Measurements from ENCODE around the gene BBIP1. TPM values are rescaled to one million over a fixed set of nuclear protein-coding genes. Genes with fewer than 3 reads are reported as not detected.

BBIP1 gene
- total and polyA plus RNA-seq, 2 donors (not counting 3 experiments of a cell fraction or from before 2014, with no cell fraction given) = 9.9 to 32.8 TPM

GRCh38 chr10:110871298-110872084 lies 47.5 kb downstream of the BBIP1 start, which contains the start of gene PDCD4:
PDCD4 (plus strand) TSS chr10:110871928; CDS start chr10:110876028, 4,100 bp downstream.
- DNase-seq (ENCODE audit: low read depth, low spot score) (peak; percentile 99), FAIRE-seq (peak; percentile 85)
- H4K20me1 ChIP-seq (replicated peaks; ENCODE audit: control insufficient read depth, extremely low read depth, insufficient read depth, low read length) = no peaks in the 10 kb centered on the region
- H3K27me3 ChIP-seq (ENCODE audit: control insufficient read depth in 2 of 2, insufficient read depth in 2 of 2, low read length in 2 of 2) = peaks cover 5 to 7% of the 10 kb centered on the region in 2 experiments
- peak within 1 kb of the TSS; percentile 81 for H3K9ac ChIP-seq (replicated peaks; ENCODE audit: extremely low read depth, insufficient read depth, low read length)
- peak within 1 kb of the TSS; percentile 99 for H3K4me2 ChIP-seq (ENCODE audit: insufficient read depth, low read length)
- ChIA-PET POLR2A (interaction anchor here (0.6 to 1.0 kb wide), 5 partner anchors 47 to 196 kb away, joined by 3 to 8 read pairs (median 3); partner anchors contain the start of genes BBIP1 and SHOC2), CTCF (interaction anchor here (0.6 to 1.3 kb wide), 11 partner anchors 11 to 130 kb away, joined by 3 to 8 read pairs (median 4); no protein-coding TSS in a partner anchor)
- dilution Hi-C loops (cut with MboI; ENCODE audit: extremely low pct_ligation_motif_present, low sequenced_read_pairs) (no loop called here), intact Hi-C loops (cut with micrococcal nuclease) (loop anchor here (1.0 to 5.0 kb wide), 6 partner anchors 48 to 564 kb away; partner anchors contain the start of genes BBIP1 and SHOC2)
- H3K9me3 ChIP-seq (replicated peaks; ENCODE audit: control insufficient read depth, insufficient read depth, low read length) = no peaks in the 10 kb centered on the region
- TF ChIP-seq EZH2 (IDR thresholded peaks at IDR 0.05; ENCODE audit: borderline replicate concordance, low read depth, low read length, severe bottlenecking) (no peak), POLR2AphosphoS5 (IDR thresholded peaks at IDR 0.05; ENCODE audit: insufficient read depth, low read depth, low read length) (peak; percentile 62), FOS (IDR thresholded peaks at IDR 0.05; ENCODE audit: borderline replicate concordance, insufficient read depth, low read length) (no peak), MYC (IDR thresholded peaks at IDR 0.05; ENCODE audit: low read depth, low read length) (no peak), GATA2 (IDR thresholded peaks at IDR 0.05; ENCODE audit: insufficient read depth, insufficient read length, low read depth, low read length) (no peak), JUN (IDR thresholded peaks at IDR 0.05; ENCODE audit: borderline replicate concordance, insufficient read depth, insufficient read length, low read depth) (no peak), POLR2A (IDR thresholded peaks at IDR 0.05; ENCODE audit: low read depth, low read length) (peak; percentile 80)
- TF ChIP-seq, protein P1, sequence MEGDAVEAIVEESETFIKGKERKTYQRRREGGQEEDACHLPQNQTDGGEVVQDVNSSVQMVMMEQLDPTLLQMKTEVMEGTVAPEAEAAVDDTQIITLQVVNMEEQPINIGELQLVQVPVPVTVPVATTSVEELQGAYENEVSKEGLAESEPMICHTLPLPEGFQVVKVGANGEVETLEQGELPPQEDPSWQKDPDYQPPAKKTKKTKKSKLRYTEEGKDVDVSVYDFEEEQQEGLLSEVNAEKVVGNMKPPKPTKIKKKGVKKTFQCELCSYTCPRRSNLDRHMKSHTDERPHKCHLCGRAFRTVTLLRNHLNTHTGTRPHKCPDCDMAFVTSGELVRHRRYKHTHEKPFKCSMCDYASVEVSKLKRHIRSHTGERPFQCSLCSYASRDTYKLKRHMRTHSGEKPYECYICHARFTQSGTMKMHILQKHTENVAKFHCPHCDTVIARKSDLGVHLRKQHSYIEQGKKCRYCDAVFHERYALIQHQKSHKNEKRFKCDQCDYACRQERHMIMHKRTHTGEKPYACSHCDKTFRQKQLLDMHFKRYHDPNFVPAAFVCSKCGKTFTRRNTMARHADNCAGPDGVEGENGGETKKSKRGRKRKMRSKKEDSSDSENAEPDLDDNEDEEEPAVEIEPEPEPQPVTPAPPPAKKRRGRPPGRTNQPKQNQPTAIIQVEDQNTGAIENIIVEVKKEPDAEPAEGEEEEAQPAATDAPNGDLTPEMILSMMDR (IDR thresholded peaks at IDR 0.05; ENCODE audit: extremely low read depth in 1 of 2, insufficient read depth in 1 of 2, low read depth in 1 of 2, low read length in 2 of 2) = no peak
- TF ChIP-seq, protein P2, sequence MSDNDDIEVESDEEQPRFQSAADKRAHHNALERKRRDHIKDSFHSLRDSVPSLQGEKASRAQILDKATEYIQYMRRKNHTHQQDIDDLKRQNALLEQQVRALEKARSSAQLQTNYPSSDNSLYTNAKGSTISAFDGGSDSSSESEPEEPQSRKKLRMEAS (IDR thresholded peaks at IDR 0.05; ENCODE audit: insufficient read depth, insufficient read length) = no peak
- BruUV-seq (replicated peaks) = TSS peak; percentile 74
- H3K9me1 ChIP-seq (replicated peaks; ENCODE audit: control insufficient read depth, extremely low read depth, insufficient read depth, low read length) = no peaks in the 10 kb centered on the region
- H3K79me2 ChIP-seq (ENCODE audit: control insufficient read depth, insufficient read depth, low read length) = no peaks in the 10 kb centered on the region
- H3K4me3 ChIP-seq (replicated peaks in 1 of 3; ENCODE audit: insufficient read depth in 1 of 3, low read depth in 1 of 3, low read length in 3 of 3) = peak within 1 kb of the TSS; percentile 55 to 96 (median 85)
- peak within 1 kb of the TSS; percentile 57 for H3K27ac ChIP-seq (ENCODE audit: insufficient read depth, low read depth, low read length)
- H3K36me3 ChIP-seq (ENCODE audit: control insufficient read depth in 2 of 2, extremely low read depth in 1 of 2, insufficient read depth in 2 of 2, low read length in 2 of 2) = no peaks in the 10 kb centered on the region
- peaks cover 21% of the 10 kb centered on the region for H3K4me1 ChIP-seq (ENCODE audit: control insufficient read depth, extremely low read depth, insufficient read depth, low read length)
- H2AFZ ChIP-seq (ENCODE audit: low read depth, low read length) = peak within 1 kb of the TSS; percentile 98

All from endothelial cell of umbilical vein (primary cell).